Suprapubic skin (tissue), 4 donors: ENCODE results near the gene CASK. TPM values are rescaled to one million over a fixed set of nuclear protein-coding genes. Genes with fewer than 3 reads are reported as not detected.
"Not testable (repeated sequence)": the region's sequence is repeated elsewhere in the genome, so short reads cannot be mapped to it uniquely, and the experiment has no call there.

Source experiments
- DNase-seq, 2 donors: peaks; one replicate each; pipeline ENCODE4 v3.0.0-alpha.2; 2019; ENCODE audit warnings: low spot score in 2 of 2
- H3K27ac ChIP-seq: fragments of 200-600 bp; sonication (generic); one replicate; pipeline ENCODE4 v1.5.1; 2019
- H3K27me3 ChIP-seq: fragments of 200-600 bp; sonication (generic); one replicate; pipeline ENCODE4 v1.5.1; 2019
- H3K36me3 ChIP-seq: fragments of 200-600 bp; sonication (generic); one replicate; pipeline ENCODE4 v1.5.1; 2019
- H3K4me1 ChIP-seq: fragments of 200-600 bp; sonication (generic); one replicate; pipeline ENCODE4 v1.5.1; 2019
- H3K4me3 ChIP-seq: fragments of 200-600 bp; sonication (generic); one replicate; pipeline ENCODE4 v1.5.1; 2019; ENCODE audit warnings: mild to moderate bottlenecking
- H3K9me3 ChIP-seq: fragments of 200-600 bp; sonication (generic); one replicate; pipeline ENCODE4 v1.5.1; 2019
- CTCF ChIP-seq, 2 donors: fragments of 200-600 bp in 1 of 2; fragments of 450-650 bp in 1 of 2; sonication (generic) in 1 of 2; IDR thresholded peaks; one replicate each; pipeline ENCODE4 v1.5.1; 2016 to 2019; ENCODE audit warnings: antibody characterized with exemption in 2 of 2, mild to moderate bottlenecking in 1 of 2, moderate library complexity in 1 of 2
- EP300 ChIP-seq: sonication (generic); formaldehyde crosslinking; IDR thresholded peaks from one replicate; pipeline ENCODE4 v1.6.1; 2017; ENCODE audit warnings: antibody characterized with exemption
- POLR2A ChIP-seq, 2 donors: fragments of 450-650 bp; IDR thresholded peaks; one replicate each; pipeline ENCODE4 v1.6.1; 2017; ENCODE audit warnings: antibody characterized with exemption in 2 of 2, mild to moderate bottlenecking in 2 of 2, moderate library complexity in 2 of 2
- POLR2AphosphoS5 ChIP-seq, 3 donors: sonication (generic); formaldehyde crosslinking; IDR thresholded peaks; one replicate each; pipeline ENCODE4 v1.6.1; 2017; ENCODE audit warnings: antibody characterized with exemption in 3 of 3
- WGBS: methylation state at CpG from one replicate; pipeline ENCODE4 v1.1.5; 2018; 5-methylcytosine and 5-hydroxymethylcytosine counted together
- total RNA-seq, 4 donors: library from RNA; depleted of rRNA; stranded (reverse); fragments of >200 nt; gene quantifications; one replicate each; pipeline ENCODE4 v1.1.0, GENCODE V29; 2016

Gene CASK
- total RNA-seq, 4 donors from 2014 or later = 19.4 to 28.6 (median 25.3) TPM

DNA sequence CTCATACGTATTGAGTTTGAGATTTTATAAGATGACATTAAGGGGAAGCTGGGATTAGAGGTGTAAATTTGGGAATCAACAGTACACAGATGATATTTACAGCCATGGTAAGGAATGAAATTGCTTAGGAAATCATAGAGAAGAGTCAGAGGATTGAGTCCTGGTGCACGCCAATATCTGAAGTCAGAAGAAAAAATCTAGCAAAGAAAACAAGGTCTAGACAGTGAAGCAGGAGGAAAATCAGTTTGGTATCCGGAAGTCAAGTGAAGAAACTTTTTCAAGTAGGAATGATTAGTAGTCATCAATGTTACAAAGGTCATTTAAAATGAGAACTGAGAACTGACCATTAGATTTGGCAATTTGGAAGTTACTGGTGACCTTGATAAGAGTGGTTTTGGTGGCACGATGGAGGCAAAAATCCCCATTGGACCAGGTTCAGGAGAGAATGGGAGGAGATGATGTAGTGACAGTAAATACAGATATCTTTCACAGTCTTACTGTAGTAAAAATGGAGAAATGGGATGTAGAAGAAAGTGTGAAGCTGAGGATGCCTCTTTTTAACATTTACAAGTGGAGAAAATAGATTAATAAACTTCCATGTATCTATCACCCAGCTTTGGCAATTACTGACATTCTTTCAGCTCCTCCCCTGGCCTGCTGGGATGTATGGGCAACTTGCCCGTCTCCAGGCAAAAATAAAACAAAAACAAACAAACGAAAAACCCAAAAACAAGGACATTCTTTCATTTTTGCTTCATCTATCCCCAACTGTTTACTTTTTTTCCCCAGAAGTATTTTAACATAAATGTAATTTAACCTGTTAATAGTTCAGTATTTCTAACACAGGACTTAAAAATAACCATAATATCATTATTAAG is 245.9 kb downstream of the CASK start:
- TF ChIP-seq POLR2A (IDR thresholded peaks at IDR 0.05) (no peak), POLR2AphosphoS5 (IDR thresholded peaks at IDR 0.05) (no peak), EP300 (no peak), CTCF (IDR thresholded peaks at IDR 0.05) (no peak)
- no peak overlapping the region for H3K27ac ChIP-seq
- no peaks in the 10 kb centered on the region for H3K9me3 ChIP-seq
- H3K4me3 ChIP-seq = no peak overlapping the region
- 60% methylated on average over 6 of the region's 6 CpGs for WGBS
- H3K27me3 ChIP-seq = no peaks in the 10 kb centered on the region
- no peak for DNase-seq
- H3K36me3 ChIP-seq = no peaks in the 10 kb centered on the region
- no peaks in the 10 kb centered on the region for H3K4me1 ChIP-seq

DNA sequence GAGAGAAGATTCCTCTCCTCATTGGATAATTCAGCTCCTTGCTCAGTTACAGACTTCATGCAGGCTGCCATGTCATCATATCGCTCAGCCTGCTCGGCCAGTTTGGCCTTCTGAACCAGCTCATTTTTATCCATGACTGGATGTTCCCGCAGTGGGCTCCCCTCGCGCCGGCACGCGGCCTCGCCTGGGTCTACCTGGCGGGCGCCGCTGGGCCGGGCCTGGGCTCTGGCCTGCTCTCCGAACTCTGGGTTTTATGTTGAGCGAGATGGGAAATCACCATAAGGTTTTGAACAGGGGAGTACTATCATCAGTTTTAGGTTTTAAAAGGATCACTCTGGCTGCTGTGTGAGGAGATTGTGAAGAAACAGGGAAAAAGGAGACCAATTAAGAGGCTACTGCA is 247.0 kb downstream of the CASK start:
- H3K9me3 ChIP-seq, H3K4me1 ChIP-seq, H3K27ac ChIP-seq, H3K4me3 ChIP-seq, H3K27me3 ChIP-seq, DNase-seq, H3K36me3 ChIP-seq: not testable (repeated sequence)
- 93% methylated on average over 15 of the region's 15 CpGs for WGBS

DNA sequence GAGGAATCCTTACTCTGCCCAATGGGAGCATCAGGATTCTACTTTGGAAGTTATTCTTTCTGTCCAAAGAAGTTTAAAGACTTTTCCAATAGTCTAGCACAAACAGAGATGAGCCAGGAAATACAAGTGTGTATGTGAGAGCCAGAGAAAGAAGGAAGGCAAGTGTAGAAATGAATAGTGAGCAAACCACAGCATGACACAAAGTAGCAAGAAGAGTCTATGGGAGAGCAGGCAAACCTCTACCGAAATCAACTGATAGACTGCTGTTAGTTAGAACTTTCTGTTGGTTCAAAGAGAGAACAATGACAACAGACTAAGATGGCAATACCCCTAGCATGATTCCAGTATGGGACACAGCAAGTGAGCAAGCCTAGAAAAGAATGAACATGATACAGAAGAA is 250.7 kb downstream of the CASK start:
- TF ChIP-seq CTCF (IDR thresholded peaks at IDR 0.05) = no peak
- TF ChIP-seq EP300 = no peak
- no peak for TF ChIP-seq POLR2AphosphoS5 (IDR thresholded peaks at IDR 0.05)
- no peak for TF ChIP-seq POLR2A (IDR thresholded peaks at IDR 0.05)
- 66% methylated on average over 1 of the region's 1 CpG for WGBS
- Histone ChIP-seq H3K27ac (no peak overlapping the region), H3K4me1 (no peaks in the 10 kb centered on the region), H3K36me3 (no peaks in the 10 kb centered on the region), H3K4me3 (no peak overlapping the region), H3K27me3 (no peaks in the 10 kb centered on the region), H3K9me3 (no peaks in the 10 kb centered on the region)
- DNase-seq = no peak

- TF ChIP-seq POLR2A (IDR thresholded peaks at IDR 0.05) (no peak), EP300 (no peak), CTCF (IDR thresholded peaks at IDR 0.05) (no peak), POLR2AphosphoS5 (IDR thresholded peaks at IDR 0.05) (no peak)
- no peak overlapping the region for H3K4me3 ChIP-seq
- H3K27me3 ChIP-seq = no peaks in the 10 kb centered on the region
- no peak for DNase-seq
- H3K9me3 ChIP-seq = no peaks in the 10 kb centered on the region
- no peak overlapping the region for H3K27ac ChIP-seq
- 97% methylated on average over 1 of the region's 1 CpG for WGBS
- H3K36me3 ChIP-seq = no peaks in the 10 kb centered on the region
- H3K4me1 ChIP-seq = no peaks in the 10 kb centered on the region
These were observed 252.3 kb downstream of the CASK start for GRCh38 chrX:41671082-41671481.

GRCh38 chrX:41670112-41670511 is 253.2 kb downstream of the CASK start:
- TF ChIP-seq CTCF (IDR thresholded peaks at IDR 0.05) (no peak), EP300 (no peak), POLR2AphosphoS5 (IDR thresholded peaks at IDR 0.05) (no peak), POLR2A (IDR thresholded peaks at IDR 0.05) (no peak)
- H3K4me3 ChIP-seq = no peak overlapping the region
- no peaks in the 10 kb centered on the region for H3K9me3 ChIP-seq
- DNase-seq = no peak
- H3K27me3 ChIP-seq = no peaks in the 10 kb centered on the region
- H3K27ac ChIP-seq = no peak overlapping the region
- no peaks in the 10 kb centered on the region for H3K36me3 ChIP-seq
- H3K4me1 ChIP-seq = no peaks in the 10 kb centered on the region
